Prostate gland (tissue), 2 donors: ENCODE measurements around the gene POMZP3.
"Not testable (repeated sequence)": the region's sequence is repeated elsewhere in the genome, so short reads cannot be mapped to it uniquely, and the experiment has no call there.

Experiments used
- POLR2A ChIP-seq: fragments of 450-650 bp; IDR thresholded peaks from one replicate; pipeline ENCODE4 v1.6.1; 2016; ENCODE audit warnings: antibody characterized with exemption, mild to moderate bottlenecking
- POLR2AphosphoS5 ChIP-seq: sonication (generic); formaldehyde crosslinking; IDR thresholded peaks from one replicate; pipeline ENCODE4 v1.6.1; 2017; ENCODE audit warnings: antibody characterized with exemption
- TF ChIP-seq, protein P1 (sequence below), 4 experiments: fragments of 200-600 bp in 2 of 4; fragments of 450-650 bp in 2 of 4; sonication (generic) in 2 of 4; IDR thresholded peaks; 1 replicate in 3 of 4; 2 replicates in 1 of 4; pipeline ENCODE4 v1.5.1; 2016 to 2019; ENCODE audit warnings: antibody characterized with exemption in 4 of 4, mild to moderate bottlenecking in 2 of 4, moderate library complexity in 2 of 4

DNA sequence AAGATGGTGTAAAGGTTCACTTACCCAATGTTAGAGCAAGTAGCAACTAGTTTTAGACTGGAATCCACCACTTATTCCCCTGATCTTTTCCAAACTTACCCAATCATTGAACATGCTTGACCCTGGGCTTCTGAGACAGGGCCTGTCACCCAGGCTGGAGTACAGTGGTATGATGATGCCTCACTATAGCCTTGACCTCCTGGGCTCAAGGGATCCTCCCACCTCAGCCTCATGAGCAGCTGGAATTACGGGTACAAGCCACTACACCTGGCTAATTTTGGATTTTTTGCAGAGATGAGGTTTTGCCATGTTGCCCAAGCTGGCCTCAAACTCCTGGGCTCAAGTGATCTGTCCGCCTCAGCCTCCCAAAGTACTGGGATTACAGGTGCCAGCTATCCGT lies 14.8 kb downstream of the POMZP3 start:
- not testable (repeated sequence) for TF ChIP-seq POLR2A, POLR2AphosphoS5
- TF ChIP-seq, protein P1, sequence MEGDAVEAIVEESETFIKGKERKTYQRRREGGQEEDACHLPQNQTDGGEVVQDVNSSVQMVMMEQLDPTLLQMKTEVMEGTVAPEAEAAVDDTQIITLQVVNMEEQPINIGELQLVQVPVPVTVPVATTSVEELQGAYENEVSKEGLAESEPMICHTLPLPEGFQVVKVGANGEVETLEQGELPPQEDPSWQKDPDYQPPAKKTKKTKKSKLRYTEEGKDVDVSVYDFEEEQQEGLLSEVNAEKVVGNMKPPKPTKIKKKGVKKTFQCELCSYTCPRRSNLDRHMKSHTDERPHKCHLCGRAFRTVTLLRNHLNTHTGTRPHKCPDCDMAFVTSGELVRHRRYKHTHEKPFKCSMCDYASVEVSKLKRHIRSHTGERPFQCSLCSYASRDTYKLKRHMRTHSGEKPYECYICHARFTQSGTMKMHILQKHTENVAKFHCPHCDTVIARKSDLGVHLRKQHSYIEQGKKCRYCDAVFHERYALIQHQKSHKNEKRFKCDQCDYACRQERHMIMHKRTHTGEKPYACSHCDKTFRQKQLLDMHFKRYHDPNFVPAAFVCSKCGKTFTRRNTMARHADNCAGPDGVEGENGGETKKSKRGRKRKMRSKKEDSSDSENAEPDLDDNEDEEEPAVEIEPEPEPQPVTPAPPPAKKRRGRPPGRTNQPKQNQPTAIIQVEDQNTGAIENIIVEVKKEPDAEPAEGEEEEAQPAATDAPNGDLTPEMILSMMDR (IDR thresholded peaks at IDR 0.05): not testable (repeated sequence)
